Gastroesophageal sphincter (tissue), 4 donors: Measurements from ENCODE around the gene C19orf53. TPM values are rescaled to one million over a fixed set of nuclear protein-coding genes. Genes with fewer than 3 reads are reported as not detected.

ENCODE experiments used
- ATAC-seq: fragments of 150-250 bp; one replicate; pipeline ENCODE4 v1.9.1; 2016; ENCODE audit warnings: mild to moderate bottlenecking, moderate library complexity
- H3K27ac ChIP-seq, 4 donors: fragments of 200-600 bp; sonication (generic) in 3 of 4; 1 replicate in 3 of 4; 2 replicates in 1 of 4; pipeline ENCODE4 v1.5.1; 2016 to 2019
- H3K27me3 ChIP-seq: fragments of 200-600 bp; sonication (generic); one replicate; pipeline ENCODE4 v1.5.1; 2019
- H3K36me3 ChIP-seq, 2 donors: fragments of 200-600 bp; sonication (generic); one replicate each; pipeline ENCODE4 v1.5.1; 2019; ENCODE audit warnings: control low read depth in 1 of 2
- H3K4me1 ChIP-seq, 3 donors: fragments of 200-600 bp; sonication (generic); 1 replicate in 2 of 3; 2 replicates in 1 of 3; pipeline ENCODE4 v1.5.1; 2016 to 2019; ENCODE audit warnings: control low read depth in 2 of 3
- H3K4me3 ChIP-seq, 2 donors: fragments of 200-600 bp; sonication (generic); one replicate each; pipeline ENCODE4 v1.5.1; 2019; ENCODE audit warnings: mild to moderate bottlenecking in 1 of 2, moderate library complexity in 1 of 2
- H3K9me3 ChIP-seq, 3 donors: fragments of 200-600 bp; sonication (generic); one replicate each; pipeline ENCODE4 v1.5.1; 2017 to 2019; ENCODE audit warnings: control low read depth in 2 of 3
- EP300 ChIP-seq: sonication (generic); formaldehyde crosslinking; IDR thresholded peaks from one replicate; pipeline ENCODE4 v1.6.1; 2017; ENCODE audit warnings: antibody characterized with exemption, mild to moderate bottlenecking
- POLR2A ChIP-seq, 2 donors: fragments of 450-650 bp; IDR thresholded peaks; one replicate each; pipeline ENCODE4 v1.6.1; 2017; ENCODE audit warnings: antibody characterized with exemption in 2 of 2, mild to moderate bottlenecking in 2 of 2, moderate library complexity in 1 of 2
- POLR2AphosphoS5 ChIP-seq: sonication (generic); formaldehyde crosslinking; IDR thresholded peaks from one replicate; pipeline ENCODE4 v1.6.1; 2017; ENCODE audit warnings: antibody characterized with exemption
- WGBS, 2 donors: methylation state at CpG; one replicate each; pipeline ENCODE4 v1.1.5; 2018; ENCODE audit warnings: low coverage in 1 of 2; 5-methylcytosine and 5-hydroxymethylcytosine counted together
- total RNA-seq, 4 donors: library from RNA; depleted of rRNA; stranded (reverse); fragments of >200 nt; gene quantifications; one replicate each; pipeline ENCODE4 v1.1.0, GENCODE V29; 2016
- TF ChIP-seq, protein P1 (sequence below), 4 experiments: fragments of 200-600 bp in 2 of 4; fragments of 450-650 bp in 2 of 4; sonication (generic) in 1 of 4; IDR thresholded peaks; one replicate each; pipeline ENCODE4 v1.5.1; 2017 to 2019; ENCODE audit warnings: antibody characterized with exemption in 4 of 4, mild to moderate bottlenecking in 2 of 4, moderate library complexity in 2 of 4

Gene C19orf53
- total RNA-seq, 4 donors from 2014 or later: 123 to 142 (median 128) TPM

DNA sequence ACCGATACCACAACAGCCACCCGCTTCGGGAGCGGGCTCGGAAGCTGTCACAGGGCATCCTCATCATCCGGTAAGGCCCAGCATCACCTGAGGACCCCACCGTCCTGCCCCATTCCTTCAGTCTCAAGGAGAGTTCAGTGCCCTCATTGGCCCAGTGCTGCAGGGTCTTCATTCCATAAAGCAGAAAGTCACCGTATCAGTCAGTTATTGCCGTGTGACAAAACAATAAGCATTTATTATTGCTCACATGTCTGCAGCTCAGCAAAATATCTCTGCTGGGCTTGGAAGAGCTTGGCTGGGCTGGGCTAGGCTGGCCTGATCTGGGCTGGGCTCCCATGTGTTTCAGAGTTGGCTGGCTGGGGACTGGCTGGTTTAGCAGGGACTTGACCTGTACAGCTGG is 18.0 kb upstream of the C19orf53 start:
- WGBS, 2 donors: 90 to 100% methylated on average over 3 to 6 of the region's 9 CpGs
- TF ChIP-seq, protein P1, sequence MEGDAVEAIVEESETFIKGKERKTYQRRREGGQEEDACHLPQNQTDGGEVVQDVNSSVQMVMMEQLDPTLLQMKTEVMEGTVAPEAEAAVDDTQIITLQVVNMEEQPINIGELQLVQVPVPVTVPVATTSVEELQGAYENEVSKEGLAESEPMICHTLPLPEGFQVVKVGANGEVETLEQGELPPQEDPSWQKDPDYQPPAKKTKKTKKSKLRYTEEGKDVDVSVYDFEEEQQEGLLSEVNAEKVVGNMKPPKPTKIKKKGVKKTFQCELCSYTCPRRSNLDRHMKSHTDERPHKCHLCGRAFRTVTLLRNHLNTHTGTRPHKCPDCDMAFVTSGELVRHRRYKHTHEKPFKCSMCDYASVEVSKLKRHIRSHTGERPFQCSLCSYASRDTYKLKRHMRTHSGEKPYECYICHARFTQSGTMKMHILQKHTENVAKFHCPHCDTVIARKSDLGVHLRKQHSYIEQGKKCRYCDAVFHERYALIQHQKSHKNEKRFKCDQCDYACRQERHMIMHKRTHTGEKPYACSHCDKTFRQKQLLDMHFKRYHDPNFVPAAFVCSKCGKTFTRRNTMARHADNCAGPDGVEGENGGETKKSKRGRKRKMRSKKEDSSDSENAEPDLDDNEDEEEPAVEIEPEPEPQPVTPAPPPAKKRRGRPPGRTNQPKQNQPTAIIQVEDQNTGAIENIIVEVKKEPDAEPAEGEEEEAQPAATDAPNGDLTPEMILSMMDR (IDR thresholded peaks at IDR 0.05): no peak
- no peak for TF ChIP-seq EP300
- no peaks in the 10 kb centered on the region for H3K9me3 ChIP-seq
- H3K4me3 ChIP-seq: no peak overlapping the region
- peaks cover 0 to 100% of the 10 kb centered on the region in 2 donors for H3K36me3 ChIP-seq
- H3K4me1 ChIP-seq: no peaks in the 10 kb centered on the region
- no peak for ATAC-seq
- H3K27me3 ChIP-seq: no peaks in the 10 kb centered on the region
- no peak overlapping the region for H3K27ac ChIP-seq

GRCh38 chr19:13757805-13758772 is 16.2 kb upstream of the C19orf53 start:
- no peak overlapping the region for H3K4me3 ChIP-seq
- H3K36me3 ChIP-seq: peaks cover 0 to 100% of the 10 kb centered on the region in 2 donors
- no peaks in the 10 kb centered on the region for H3K27me3 ChIP-seq
- ATAC-seq: no peak
- H3K9me3 ChIP-seq: no peaks in the 10 kb centered on the region
- no peaks in the 10 kb centered on the region for H3K4me1 ChIP-seq
- H3K27ac ChIP-seq: no peak overlapping the region
- WGBS, 2 donors: 73 to 86% methylated on average over 7 of the region's 15 CpGs
- TF ChIP-seq POLR2AphosphoS5 (no peak), EP300 (no peak), POLR2A (IDR thresholded peaks at IDR 0.05) (no peak)
- TF ChIP-seq, protein P1 (IDR thresholded peaks at IDR 0.05): no peak

DNA sequence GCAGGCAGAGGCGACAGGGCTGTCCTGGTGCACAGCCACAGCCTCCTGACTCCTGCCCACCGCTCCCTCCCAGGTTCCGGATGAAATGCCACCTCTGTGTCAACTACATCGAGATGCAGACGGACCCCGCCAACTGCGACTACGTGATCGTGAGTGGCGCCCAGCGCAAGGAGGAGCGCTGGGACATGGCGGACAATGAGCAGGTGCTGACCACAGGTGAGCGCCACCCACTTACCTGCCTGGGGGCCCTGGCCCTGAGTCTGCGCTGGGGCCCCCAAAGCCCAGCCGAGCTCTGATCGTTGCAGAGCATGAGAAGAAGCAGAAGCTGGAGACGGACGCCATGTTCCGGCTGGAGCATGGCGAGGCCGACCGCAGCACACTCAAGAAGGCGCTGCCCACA is 15.5 kb upstream of the C19orf53 start:
- Histone ChIP-seq H3K36me3 (peaks cover 0 to 98% of the 10 kb centered on the region in 2 donors), H3K27me3 (no peaks in the 10 kb centered on the region), H3K9me3 (no peaks in the 10 kb centered on the region), H3K4me3 (no peak overlapping the region), H3K4me1 (peaks cover 0 to 6% (median 0%) of the 10 kb centered on the region in 3 donors), H3K27ac (no peak overlapping the region)
- no peak for ATAC-seq
- WGBS, 2 donors: 100% methylated on average over 1 of the region's 24 CpGs; no CpG with 5 or more reads in 1 of the 2 donors
- no peak for TF ChIP-seq EP300
- no peak for TF ChIP-seq POLR2AphosphoS5
- TF ChIP-seq POLR2A (IDR thresholded peaks at IDR 0.05): no peak
- TF ChIP-seq, protein P1 (IDR thresholded peaks at IDR 0.05): no peak

DNA sequence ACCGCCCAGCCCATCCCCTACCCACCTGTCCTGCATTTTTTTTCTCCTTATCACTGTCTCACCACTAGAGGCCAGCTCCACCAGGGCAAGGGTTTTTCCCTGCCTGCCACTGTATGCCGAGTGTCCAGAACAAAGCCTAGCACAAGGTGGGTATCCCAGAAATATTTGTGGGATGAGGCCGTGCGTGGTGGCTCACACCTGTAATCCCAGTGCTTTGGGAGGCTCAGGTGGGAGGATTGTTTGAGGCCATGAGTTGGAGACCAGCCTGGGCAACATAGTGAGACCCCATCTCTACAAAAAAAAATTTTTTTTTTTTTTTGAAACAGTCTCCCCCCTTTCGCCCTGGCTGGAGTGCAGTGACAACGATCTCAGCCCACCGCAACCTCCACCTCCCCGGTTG is 12.8 kb upstream of the C19orf53 start:
- H3K27me3 ChIP-seq: no peaks in the 10 kb centered on the region
- no peak for ATAC-seq
- peaks cover 0 to 71% of the 10 kb centered on the region in 2 donors for H3K36me3 ChIP-seq
- TF ChIP-seq, protein P1 (IDR thresholded peaks at IDR 0.05): no peak
- TF ChIP-seq POLR2AphosphoS5 (no peak), EP300 (no peak), POLR2A (IDR thresholded peaks at IDR 0.05) (no peak)
- 67 to 92% methylated on average over 2 to 7 of the region's 8 CpGs for WGBS, 2 donors
- no peak overlapping the region for H3K4me3 ChIP-seq
- no peaks in the 10 kb centered on the region for H3K9me3 ChIP-seq
- peaks cover 0 to 24% (median 0%) of the 10 kb centered on the region in 3 donors for H3K4me1 ChIP-seq
- H3K27ac ChIP-seq: no peak overlapping the region
